GM23338 (cell line): ENCODE measurements around the gene SGMS2.

Experiments
- CREB1 ChIP-seq: fragments of 250-450 bp; sonication (Bioruptor Pico); IDR thresholded peaks from 2 replicates; pipeline ENCODE4 v1.5.0; 2020; ENCODE audit warnings: low read depth, mild to moderate bottlenecking, moderate library complexity
- CTCF ChIP-seq, 2 experiments: fragments of 200-600 bp in 1 of 2; sonication (generic) in 1 of 2; conservative IDR thresholded peaks; 2 replicates each; pipeline versions ENCODE4 v1.5.1 to v1.6.1; 2016 to 2017; ENCODE audit warnings: antibody characterized with exemption in 2 of 2, low read depth in 2 of 2, mild to moderate bottlenecking in 2 of 2, moderate library complexity in 1 of 2
- ETS1 ChIP-seq: IDR thresholded peaks from 2 replicates; pipeline ENCODE4 v1.6.1; 2016; ENCODE audit warnings: antibody characterized with exemption
- EZH2 ChIP-seq: fragments of 200-600 bp; sonication (generic); IDR thresholded peaks from one replicate; pipeline ENCODE4 v1.8.0; 2017; ENCODE audit warnings: antibody characterized with exemption, mild to moderate bottlenecking, low read depth; ENCODE audit not compliant: unreplicated experiment
- EZH2phosphoT487 ChIP-seq: fragments of 200-600 bp; sonication (generic); IDR thresholded peaks from one replicate; pipeline ENCODE4 v1.8.1; 2018; ENCODE audit warnings: antibody characterized with exemption; ENCODE audit not compliant: unreplicated experiment
- POLR2AphosphoS5 ChIP-seq: IDR thresholded peaks from 2 replicates; pipeline ENCODE4 v1.6.1; 2016; ENCODE audit warnings: antibody characterized with exemption, low read depth
- ZNF331 ChIP-seq: fragments of 250-450 bp; sonication (Bioruptor Pico); IDR thresholded peaks from 2 replicates; pipeline ENCODE4 v1.5.0; 2020; ENCODE audit warnings: low read depth, mild to moderate bottlenecking, moderate library complexity

DNA sequence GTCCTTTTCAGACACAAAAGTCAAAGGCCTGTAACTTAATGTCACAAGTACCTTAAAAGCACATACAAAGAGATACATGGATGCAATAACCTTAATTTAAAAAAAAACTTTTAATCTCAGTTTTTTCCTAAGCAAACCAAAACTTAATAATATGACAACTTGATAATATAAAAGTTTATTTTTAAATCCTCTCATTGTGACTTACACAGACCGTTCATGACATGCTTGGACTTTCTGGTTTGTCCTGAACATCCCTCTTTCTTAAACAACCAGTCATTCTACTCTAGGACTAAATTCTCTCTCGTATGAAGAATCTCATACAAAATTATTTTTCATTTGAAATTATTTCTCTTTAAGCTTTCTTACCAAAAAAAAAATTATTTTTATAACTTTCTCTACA lies 63.5 kb downstream of the SGMS2 start:
- TF ChIP-seq CTCF (conservative IDR thresholded peaks at IDR 0.05; ENCODE audit: low read depth in 2 of 2) (no peak), POLR2AphosphoS5 (no peak), EZH2 (no peak), EZH2phosphoT487 (no peak), ETS1 (no peak), CREB1 (CRISPR knock-in tag) (no peak), ZNF331 (CRISPR knock-in tag) (no peak)
